ENCODE data around the gene MAP2. TPM values are rescaled to one million over a fixed set of nuclear protein-coding genes. Genes with fewer than 3 reads are reported as not detected.

Gene MAP2
- 14.5 and 24.9 TPM in 2 replicates for total RNA-seq

GRCh38 chr2:209423562-209424198, at the start of gene MAP2:
Gene MAP2 (plus strand): TSS chr2:209424047. CDS start chr2:209653171, 229,124 bp downstream.
- DNase-seq (ENCODE audit: low read depth, low spot score): peak; percentile 39

- DNase-seq (ENCODE audit: low read depth, low spot score): no peak
These were observed 47.2 kb upstream of the MAP2 start for GRCh38 chr2:209376686-209377085.

GRCh38 chr2:209380293-209380692, 43.6 kb upstream of the MAP2 start:
- DNase-seq (ENCODE audit: low read depth, low spot score): no peak

GRCh38 chr2:209381091-209381490, 42.8 kb upstream of the MAP2 start:
- no peak for DNase-seq (ENCODE audit: low read depth, low spot score)

DNA sequence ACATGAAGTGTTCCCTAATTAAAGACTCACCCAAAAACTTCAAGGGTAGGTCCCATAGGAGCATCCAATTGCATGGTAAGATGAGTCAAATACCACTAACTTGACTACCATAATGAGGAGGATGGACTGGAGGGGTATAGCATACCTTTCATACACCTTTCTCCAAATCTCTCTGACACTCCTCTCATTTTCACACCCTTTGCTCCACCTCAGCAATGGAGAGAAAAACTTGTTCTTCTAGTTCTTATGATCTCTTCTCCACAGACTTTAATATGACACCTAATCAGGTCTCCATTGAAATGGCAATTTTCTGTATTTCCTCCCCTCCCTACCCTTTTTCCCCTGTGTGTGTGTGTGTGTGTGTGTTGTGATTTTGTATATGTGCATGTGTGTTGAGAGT, 41.1 kb upstream of the MAP2 start:
- no peak for DNase-seq (ENCODE audit: low read depth, low spot score)

DNA sequence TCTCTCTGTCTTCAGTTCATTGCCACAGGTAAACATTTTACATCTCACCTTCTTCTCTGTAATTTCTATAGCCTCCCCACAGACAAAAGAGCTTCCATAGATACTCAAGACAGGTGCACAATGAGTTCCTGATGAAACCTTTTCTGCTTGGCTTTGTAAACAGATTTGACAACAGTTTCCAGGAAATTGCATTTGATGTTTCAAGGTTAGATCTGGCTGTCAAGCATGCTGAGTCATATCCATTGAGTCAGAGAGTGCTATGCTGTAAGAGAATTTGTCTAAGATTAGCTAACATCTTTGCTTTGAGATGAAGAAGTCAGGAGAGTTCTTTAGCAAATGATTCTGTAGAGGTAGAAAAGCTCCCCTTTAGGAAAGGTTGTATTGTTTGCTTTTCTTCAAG, 40.6 kb upstream of the MAP2 start:
- DNase-seq (ENCODE audit: low read depth, low spot score): peak; percentile 49

GRCh38 chr2:209387389-209387788, 36.5 kb upstream of the MAP2 start:
- no peak for DNase-seq (ENCODE audit: low read depth, low spot score)

DNA sequence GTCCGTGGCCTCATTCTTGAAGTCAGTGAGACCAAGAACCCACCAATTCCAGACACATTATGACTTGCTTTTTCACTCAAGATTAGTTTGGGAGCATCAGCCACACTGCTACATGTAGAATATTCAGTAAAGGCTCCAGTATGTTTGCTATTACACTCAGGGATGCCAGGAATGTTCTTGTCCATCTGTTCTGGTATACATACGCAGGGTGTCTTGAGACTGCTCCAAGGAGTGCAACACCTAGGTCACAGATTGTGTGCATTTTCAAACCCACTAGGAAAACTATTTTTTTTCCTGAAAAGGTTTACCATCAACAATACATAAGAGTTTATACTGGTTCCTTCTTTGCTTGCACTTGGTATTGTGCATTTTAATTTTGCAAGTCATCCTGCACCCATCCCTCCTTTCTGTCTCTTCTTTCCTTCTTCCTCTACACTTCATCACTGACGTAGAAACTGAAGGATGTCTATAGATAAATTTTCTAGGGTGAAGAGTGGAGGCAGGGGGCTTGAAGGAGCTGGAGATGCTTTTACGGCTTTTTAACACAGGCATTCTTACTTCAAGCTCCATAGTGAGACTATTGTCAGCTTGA, 35.3 kb upstream of the MAP2 start:
- DNase-seq (ENCODE audit: low read depth, low spot score): no peak

GRCh38 chr2:209389171-209389618, 34.7 kb upstream of the MAP2 start:
- no peak for DNase-seq (ENCODE audit: low read depth, low spot score)

DNA sequence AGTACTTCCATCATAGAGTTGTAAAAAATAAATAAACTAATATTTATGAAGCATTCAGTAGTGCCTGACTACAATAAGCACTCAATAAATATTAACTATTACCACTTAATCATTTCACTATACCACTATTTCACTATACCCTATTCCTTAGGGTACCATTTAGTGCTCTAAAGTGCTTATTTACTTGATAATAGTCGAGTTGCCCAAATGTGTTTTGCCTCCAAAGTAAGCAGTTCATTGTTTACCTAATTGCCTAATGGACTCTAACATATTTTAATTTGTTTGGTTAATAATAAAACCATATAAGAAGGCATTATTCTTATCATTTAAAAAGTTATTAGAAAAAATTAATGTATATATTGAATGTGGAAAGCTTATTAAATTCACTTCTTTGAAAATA, 33.0 kb upstream of the MAP2 start:
- DNase-seq (ENCODE audit: low read depth, low spot score): no peak

- DNase-seq (ENCODE audit: low read depth, low spot score): no peak
These were observed 32.0 kb upstream of the MAP2 start for GRCh38 chr2:209391776-209392401.

GRCh38 chr2:209395229-209395628, 28.6 kb upstream of the MAP2 start:
- DNase-seq (ENCODE audit: low read depth, low spot score): no peak

- DNase-seq (ENCODE audit: low read depth, low spot score): no peak
These were observed 28.2 kb upstream of the MAP2 start for GRCh38 chr2:209395652-209396051.

- DNase-seq (ENCODE audit: low read depth, low spot score): no peak
These were observed 25.4 kb upstream of the MAP2 start for GRCh38 chr2:209398463-209398862.

GRCh38 chr2:209401788-209402187, 22.1 kb upstream of the MAP2 start:
- no peak for DNase-seq (ENCODE audit: low read depth, low spot score)

DNA sequence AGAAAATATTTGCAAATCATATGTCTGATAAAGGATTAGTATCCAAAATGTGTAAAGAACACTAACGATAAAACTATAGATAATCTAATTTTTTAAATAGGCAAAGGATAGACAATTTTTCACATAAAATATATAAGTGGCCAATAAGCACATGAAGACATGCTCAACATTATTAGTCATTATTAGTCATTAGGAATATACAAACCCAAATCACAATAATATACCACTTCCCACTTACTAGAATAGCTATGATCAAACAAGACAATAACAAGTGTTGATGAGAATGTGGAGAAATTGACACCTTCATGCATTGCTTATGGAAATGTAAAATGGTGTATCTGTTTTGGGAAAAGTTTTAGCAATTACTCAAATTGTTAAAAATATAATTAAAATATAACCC, 12.6 kb upstream of the MAP2 start:
- no peak for DNase-seq (ENCODE audit: low read depth, low spot score)

DNA sequence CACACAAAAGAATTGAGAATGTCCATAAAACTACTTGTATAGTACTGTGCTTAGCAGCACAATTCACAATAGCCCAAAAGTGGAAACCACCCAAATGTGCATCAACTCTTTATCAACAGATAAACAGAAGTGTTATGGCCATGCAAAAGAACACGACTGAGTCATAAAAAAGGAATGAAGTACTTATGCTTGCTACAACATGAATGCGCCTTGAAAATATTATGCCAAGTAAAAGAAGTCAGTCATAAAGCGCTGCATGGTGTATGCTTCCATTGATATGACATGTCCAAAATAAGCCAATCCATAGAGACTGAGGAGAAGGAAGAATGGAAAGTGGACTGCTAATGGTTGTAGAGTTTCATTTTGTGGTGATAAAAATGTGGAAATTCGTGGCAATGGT, 12.1 kb upstream of the MAP2 start:
- no peak for DNase-seq (ENCODE audit: low read depth, low spot score)

DNA sequence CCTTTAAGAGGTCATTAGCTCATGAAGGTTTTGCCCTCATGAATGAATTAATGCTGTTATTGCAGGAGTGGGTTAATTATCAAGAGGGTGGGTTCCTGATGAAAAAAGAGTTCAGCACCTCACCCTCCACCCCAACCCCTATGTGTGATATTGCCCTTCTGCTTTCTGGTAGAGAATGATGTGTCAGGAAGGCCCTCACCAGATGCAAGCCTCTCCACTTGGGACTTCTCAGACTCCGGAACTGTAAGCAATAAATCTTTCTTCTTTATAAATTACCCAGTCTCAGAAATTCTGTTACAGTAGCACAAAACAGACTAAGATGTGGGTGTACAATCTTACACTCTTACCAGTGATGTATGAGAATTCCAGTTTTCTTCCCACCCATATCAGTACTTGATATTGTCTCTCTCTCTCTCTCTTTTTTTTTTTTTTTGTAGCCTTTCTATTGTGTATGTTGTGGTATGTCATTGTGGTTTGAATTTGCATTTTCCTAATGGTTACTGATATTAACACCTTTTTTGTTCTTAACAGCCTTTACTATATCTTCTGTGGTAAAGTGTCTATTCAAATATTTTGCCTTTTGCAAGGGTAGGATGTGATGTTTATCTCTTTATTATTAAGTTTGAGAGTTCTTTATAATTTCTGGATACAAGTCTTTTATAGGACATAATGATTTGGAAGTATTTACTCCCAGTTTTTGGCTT, 10.4 kb upstream of the MAP2 start:
- DNase-seq (ENCODE audit: low read depth, low spot score): no peak

GRCh38 chr2:209416913-209417312, 6.9 kb upstream of the MAP2 start:
- DNase-seq (ENCODE audit: low read depth, low spot score): no peak

- DNase-seq (ENCODE audit: low read depth, low spot score): no peak
These were observed 1.6 kb upstream of the MAP2 start for GRCh38 chr2:209422191-209422754.

GRCh38 chr2:209424199-209424701, 403 bp downstream of the MAP2 start:
- no peak for DNase-seq (ENCODE audit: low read depth, low spot score)

Data from pulmonary artery endothelial cell (primary cell).